ENCODE measurements around the gene MTFR1L. TPM values are rescaled to one million over a fixed set of nuclear protein-coding genes. Genes with fewer than 3 reads are reported as not detected.

Gene MTFR1L
- total RNA-seq, 4 donors from 2014 or later: 91.1 to 107 (median 101) TPM

- H3K4me3 ChIP-seq: no peak overlapping the region
- H3K27me3 ChIP-seq: no peaks in the 10 kb centered on the region
- H3K36me3 ChIP-seq: no peaks in the 10 kb centered on the region
- intact Hi-C loops (cut with DNase I): no loop called here
- H3K27ac ChIP-seq (replicated peaks in 1 of 4): no peak overlapping the region
- 91% methylated on average over 3 of the region's 3 CpGs for WGBS
- TF ChIP-seq POLR2AphosphoS5 (IDR thresholded peaks at IDR 0.05): no peak
- no peak for TF ChIP-seq EP300 (IDR thresholded peaks at IDR 0.05)
- TF ChIP-seq POLR2A (IDR thresholded peaks at IDR 0.05; ENCODE audit: low read depth): no peak
- no peak for TF ChIP-seq CTCF (IDR thresholded peaks at IDR 0.05)
- peaks cover 0 to 4% (median 0%) of the 10 kb centered on the region in 4 donors for H3K4me1 ChIP-seq
- H3K9me3 ChIP-seq: no peaks in the 10 kb centered on the region
- DNase-seq (ENCODE audit: extremely low spot score): no peak
Observed at GRCh38 chr1:25844536-25845337, 25.0 kb downstream of the MTFR1L start.

DNA sequence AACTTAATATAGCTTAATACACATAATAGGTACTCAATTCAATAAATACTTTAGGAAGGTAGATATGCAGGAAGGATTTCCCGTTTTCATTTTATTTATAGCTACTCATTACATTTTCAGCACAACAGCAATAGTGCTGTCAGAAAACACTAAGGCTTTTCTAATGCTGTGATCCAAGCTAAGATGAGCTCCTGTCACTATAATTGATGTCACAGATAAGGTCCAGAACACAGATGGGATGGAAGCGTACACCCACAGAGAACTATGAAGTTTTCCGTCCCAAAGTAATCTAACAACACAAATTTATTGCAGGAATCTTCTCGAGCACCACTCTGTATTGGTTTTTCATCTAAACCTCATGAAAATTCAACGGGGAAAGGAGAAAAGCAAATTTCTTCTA lies 25.9 kb downstream of the MTFR1L start:
- Histone ChIP-seq H3K27me3 (no peaks in the 10 kb centered on the region), H3K27ac (replicated peaks in 1 of 4) (no peak overlapping the region), H3K9me3 (no peaks in the 10 kb centered on the region), H3K36me3 (no peaks in the 10 kb centered on the region), H3K4me3 (no peak overlapping the region), H3K4me1 (peaks cover 0 to 4% (median 0%) of the 10 kb centered on the region in 4 donors)
- intact Hi-C loops (cut with DNase I): no loop called here
- TF ChIP-seq POLR2AphosphoS5 (IDR thresholded peaks at IDR 0.05) (no peak), EP300 (IDR thresholded peaks at IDR 0.05) (no peak), CTCF (IDR thresholded peaks at IDR 0.05) (no peak), POLR2A (IDR thresholded peaks at IDR 0.05; ENCODE audit: low read depth) (no peak)
- no peak for DNase-seq (ENCODE audit: extremely low spot score)
- 86% methylated on average over 5 of the region's 5 CpGs for WGBS

DNA sequence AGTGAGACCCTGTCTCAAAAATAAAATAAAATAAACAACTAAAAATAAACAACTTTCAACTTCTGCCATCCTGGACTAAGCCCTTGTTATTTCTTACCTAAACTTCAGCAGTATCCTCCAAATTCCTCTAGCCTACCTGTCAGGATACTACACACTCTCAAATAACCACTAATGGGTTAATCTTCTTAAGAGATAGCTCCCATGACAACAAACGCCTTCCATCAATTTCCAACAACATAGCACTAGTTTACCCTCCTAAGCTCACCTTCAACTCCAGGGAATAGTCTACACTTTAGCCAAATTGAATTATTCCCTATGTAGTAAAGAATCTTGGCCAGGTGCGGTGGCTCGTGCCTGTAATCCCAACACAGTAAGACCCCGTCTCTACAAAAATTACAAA lies 28.2 kb downstream of the MTFR1L start:
- Histone ChIP-seq H3K36me3 (no peaks in the 10 kb centered on the region), H3K27me3 (no peaks in the 10 kb centered on the region), H3K9me3 (no peaks in the 10 kb centered on the region), H3K27ac (replicated peaks in 1 of 4) (no peak overlapping the region), H3K4me1 (no peaks in the 10 kb centered on the region), H3K4me3 (no peak overlapping the region)
- intact Hi-C loops (cut with DNase I): no loop called here
- TF ChIP-seq CTCF (IDR thresholded peaks at IDR 0.05) (no peak), POLR2A (IDR thresholded peaks at IDR 0.05; ENCODE audit: low read depth) (no peak), EP300 (IDR thresholded peaks at IDR 0.05) (no peak), POLR2AphosphoS5 (IDR thresholded peaks at IDR 0.05) (no peak)
- WGBS: 69% methylated on average over 4 of the region's 4 CpGs
- no peak for DNase-seq (ENCODE audit: extremely low spot score)

DNA sequence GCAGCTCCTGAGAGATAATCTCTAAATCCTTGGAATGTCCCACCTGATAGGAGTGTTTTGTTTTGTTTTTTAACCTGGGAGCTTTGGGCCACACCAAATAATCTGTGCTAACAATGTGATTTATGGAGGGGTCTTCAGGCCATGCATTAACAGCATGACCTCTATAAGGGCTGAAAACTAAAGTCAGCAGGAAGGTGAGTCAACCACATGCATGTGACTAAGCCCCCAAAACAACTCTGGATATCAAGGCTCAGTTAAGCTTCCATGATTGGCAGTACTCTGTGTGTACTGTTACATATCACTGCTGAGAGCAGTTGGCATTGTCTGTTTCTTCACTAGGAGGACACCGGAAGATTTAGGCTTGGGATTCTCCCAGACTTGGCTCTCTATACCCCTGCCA lies 28.8 kb downstream of the MTFR1L start:
- H3K27ac ChIP-seq (replicated peaks in 1 of 4): no peak overlapping the region
- no peak for DNase-seq (ENCODE audit: extremely low spot score)
- no peaks in the 10 kb centered on the region for H3K27me3 ChIP-seq
- H3K9me3 ChIP-seq: no peaks in the 10 kb centered on the region
- 70% methylated on average over 1 of the region's 1 CpG for WGBS
- H3K36me3 ChIP-seq: no peaks in the 10 kb centered on the region
- intact Hi-C loops (cut with DNase I): no loop called here
- no peak overlapping the region for H3K4me3 ChIP-seq
- H3K4me1 ChIP-seq: no peaks in the 10 kb centered on the region
- TF ChIP-seq POLR2AphosphoS5 (IDR thresholded peaks at IDR 0.05): no peak
- TF ChIP-seq POLR2A (IDR thresholded peaks at IDR 0.05; ENCODE audit: low read depth): no peak
- no peak for TF ChIP-seq EP300 (IDR thresholded peaks at IDR 0.05)
- TF ChIP-seq CTCF (IDR thresholded peaks at IDR 0.05): no peak

All from esophagus muscularis mucosa (tissue), 4 donors.